ENCODE measurements around the gene MLPH. TPM values are rescaled to one million over a fixed set of nuclear protein-coding genes. Genes with fewer than 3 reads are reported as not detected.
A peak's percentile ranks its signal among the peaks of the same experiment; 100 is the strongest.

MLPH gene
- total RNA-seq, 1 donor from 2014 or later: 80.9 TPM

DNA sequence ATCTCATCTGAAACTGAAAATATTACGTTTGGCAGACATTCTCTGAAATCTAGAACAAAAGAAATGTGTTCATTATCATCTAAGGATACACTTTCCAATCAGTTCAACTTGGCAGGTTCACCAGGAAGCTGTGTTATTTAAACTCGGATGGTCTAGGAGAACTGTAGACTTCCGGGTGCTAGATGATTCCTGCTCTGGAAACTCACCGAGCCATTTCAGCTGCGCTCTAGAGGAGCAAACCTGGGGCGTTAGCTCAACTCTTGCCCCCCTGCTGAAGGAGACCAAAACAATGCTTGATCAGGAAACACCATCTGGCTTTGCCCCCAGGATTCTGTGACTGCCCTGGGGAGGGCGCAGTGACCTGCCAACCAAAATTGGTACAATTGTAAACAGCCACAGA, 22.9 kb downstream of the MLPH start:
- DNase-seq: no peak
- intact Hi-C loops (cut with DNase I): no loop called here
- no peak for ATAC-seq (ENCODE audit: poor library complexity)

DNA sequence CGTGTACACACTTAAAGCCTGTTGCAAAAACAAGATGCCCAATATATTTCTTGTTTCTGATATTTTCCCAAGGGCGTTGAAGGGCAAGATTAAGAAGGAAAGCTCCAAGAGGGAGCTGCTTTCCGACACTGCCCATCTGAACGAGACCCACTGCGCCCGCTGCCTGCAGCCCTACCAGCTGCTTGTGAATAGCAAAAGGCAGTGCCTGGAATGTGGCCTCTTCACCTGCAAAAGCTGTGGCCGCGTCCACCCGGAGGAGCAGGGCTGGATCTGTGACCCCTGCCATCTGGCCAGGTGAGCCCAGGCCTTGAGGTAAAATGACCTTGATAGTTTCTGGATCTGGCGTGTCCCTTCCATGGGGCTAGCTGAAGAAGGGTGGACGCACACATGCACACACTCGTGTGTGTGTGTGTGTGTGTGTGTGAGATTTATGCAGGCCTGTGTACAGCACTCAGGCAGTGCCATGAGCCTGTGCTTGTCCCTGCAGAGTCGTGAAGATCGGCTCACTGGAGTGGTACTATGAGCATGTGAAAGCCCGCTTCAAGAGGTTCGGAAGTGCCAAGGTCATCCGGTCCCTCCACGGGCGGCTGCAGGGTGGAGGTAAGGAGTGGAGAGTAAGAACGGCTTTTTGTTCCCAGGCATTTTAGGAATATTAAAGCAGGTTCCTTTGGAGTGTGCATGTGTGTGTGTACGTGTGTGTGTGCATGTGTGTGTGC, 23.6 kb downstream of the MLPH start:
- intact Hi-C loops (cut with DNase I): no loop called here
- ATAC-seq (ENCODE audit: poor library complexity): no peak
- no peak for DNase-seq

DNA sequence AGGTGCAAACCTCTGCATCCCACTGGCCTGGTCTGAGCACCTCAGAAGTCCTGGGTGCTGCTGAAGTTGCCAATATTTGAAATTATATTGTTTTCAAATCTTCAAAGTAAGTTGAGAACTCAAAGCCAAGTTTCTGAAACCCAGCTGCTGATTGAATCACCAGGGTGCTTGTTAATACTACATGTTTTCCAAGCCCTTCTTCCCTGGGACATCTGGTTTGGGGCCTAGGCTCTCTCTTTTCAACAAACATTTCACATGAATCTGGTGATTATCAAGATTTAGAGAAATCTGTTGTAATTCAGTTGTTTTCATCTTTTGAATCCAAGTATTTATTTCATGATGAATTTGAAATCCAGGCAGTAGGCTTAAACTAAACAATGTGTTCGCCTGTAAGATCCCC, 24.4 kb downstream of the MLPH start:
- ATAC-seq (ENCODE audit: poor library complexity): no peak
- intact Hi-C loops (cut with DNase I): no loop called here
- DNase-seq: no peak

DNA sequence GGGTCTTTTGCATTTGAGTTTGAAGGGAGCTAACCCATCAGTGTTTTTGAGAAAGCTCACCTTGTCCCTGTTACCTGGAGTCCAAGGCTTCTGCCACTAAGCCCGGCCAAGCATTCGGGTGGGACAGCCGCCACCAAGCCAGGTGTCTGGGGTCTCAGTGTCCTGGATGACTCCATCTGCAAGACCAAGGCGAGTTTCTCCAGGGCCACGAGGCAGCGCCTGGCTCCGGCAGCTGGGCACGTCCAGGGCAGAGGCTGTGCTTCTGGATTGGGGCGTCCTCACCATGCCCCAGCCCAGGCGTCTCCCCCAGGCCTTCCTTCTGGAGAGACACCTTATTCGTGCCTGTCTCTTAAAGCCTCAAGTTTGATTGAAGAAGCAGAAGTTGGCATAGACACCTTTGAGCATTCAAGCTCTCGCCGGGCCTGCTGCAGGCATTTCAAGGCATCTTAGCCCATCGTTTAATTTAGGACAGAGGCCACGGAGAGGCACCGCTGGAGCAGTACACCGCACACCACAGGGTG, 24.9 kb downstream of the MLPH start:
- no peak for ATAC-seq (ENCODE audit: poor library complexity)
- intact Hi-C loops (cut with DNase I): loop anchor here (2.0 kb wide), 1 partner anchor 61 kb away; no protein-coding TSS in a partner anchor

DNA sequence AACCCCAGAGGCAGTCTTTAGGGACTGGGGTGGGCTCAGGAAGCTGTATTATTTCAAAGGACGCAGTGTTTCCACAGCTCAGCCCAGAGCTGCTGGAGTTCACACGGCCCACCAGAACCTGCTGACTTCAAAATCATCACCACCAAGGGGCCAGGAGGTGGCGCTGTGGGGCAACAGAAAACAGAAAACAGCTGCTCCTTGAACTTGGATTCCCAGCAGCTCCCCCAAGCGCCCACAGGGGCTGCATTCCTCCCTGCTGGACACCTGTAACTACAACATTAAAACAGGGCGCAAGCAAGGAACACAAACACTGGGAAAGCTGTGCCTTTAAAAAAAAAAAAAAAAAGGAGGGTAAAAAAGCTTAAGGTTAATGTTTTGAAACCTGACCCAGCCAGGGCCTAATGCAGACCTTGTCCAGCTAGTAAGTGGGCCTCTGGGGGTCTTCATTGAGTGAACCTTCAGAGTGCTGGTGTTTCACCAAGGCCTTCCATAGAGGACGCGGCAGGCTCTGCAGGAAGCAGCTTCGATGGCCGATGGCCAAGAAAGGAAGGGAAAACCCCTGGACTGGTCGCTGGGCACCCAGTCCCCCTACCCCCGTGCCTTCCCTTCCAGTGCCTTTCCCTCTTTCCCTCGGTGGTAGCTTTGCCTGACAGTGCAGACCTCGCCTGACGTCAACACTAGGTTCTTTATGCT, 25.9 kb downstream of the MLPH start:
- ATAC-seq (ENCODE audit: poor library complexity): peak; percentile 74
- DNase-seq: peak; percentile 91
- intact Hi-C loops (cut with DNase I): loop anchor here (2.0 kb wide), 1 partner anchor 60 kb away; no protein-coding TSS in a partner anchor

More for the DNA sequence above, 24.9 kb downstream of the MLPH start:
- DNase-seq: no peak

DNA sequence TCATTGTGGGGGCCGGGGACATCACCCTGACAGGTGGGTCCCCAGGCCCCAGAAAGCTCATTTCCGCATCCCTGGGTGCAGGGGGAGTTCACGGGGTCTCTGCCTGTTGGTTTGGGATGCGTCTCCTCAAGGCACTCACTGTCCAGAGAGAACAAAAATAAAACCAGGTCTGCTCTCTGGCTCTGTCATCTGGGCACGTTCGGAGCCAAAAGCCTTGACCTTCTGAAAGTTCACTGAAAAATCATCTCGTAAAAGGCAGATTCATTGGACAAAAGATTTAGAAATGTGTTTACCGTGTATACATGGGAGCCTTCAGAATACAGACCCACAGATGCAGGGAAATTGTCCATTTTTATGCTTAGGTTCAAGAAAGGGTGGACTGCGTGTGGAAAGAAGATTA, 26.6 kb downstream of the MLPH start:
- peak; percentile 45 for ATAC-seq (ENCODE audit: poor library complexity)
- no peak for DNase-seq
- intact Hi-C loops (cut with DNase I): loop anchor here (2.0 kb wide), 1 partner anchor 59 kb away; no protein-coding TSS in a partner anchor

DNA sequence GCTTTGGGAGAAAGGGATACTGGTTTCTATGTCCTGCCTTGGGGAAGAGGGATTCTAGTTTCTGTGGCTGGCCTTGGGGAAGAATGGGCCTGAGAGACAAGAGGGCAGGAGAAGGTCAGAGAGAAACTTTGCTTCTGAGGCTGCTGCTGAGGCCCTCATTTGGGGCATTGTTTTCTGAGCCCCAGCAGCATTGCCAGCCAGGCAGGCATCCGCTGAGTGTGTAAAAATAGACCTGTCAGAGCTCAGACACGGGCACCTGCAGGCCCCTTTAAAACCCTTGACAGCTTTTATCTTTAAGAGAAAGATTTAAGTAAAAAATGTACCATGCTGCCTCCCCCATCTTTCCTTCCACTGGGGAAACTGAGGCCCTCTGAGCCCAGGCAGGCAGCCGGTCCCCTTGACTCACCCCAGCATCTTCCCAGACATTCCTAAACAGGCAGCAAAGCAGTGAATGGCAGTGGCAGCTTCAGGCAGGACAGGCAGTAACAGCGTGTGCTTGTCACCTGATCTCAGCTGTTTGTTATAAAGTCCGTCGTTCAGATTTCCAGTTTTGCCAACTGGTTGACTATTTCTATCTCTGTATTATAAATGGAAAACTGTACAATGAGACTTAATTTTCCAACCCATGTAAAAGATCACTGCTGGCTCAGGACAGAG, 27.6 kb downstream of the MLPH start:
- peak; percentile 76 for ATAC-seq (ENCODE audit: poor library complexity)

DNA sequence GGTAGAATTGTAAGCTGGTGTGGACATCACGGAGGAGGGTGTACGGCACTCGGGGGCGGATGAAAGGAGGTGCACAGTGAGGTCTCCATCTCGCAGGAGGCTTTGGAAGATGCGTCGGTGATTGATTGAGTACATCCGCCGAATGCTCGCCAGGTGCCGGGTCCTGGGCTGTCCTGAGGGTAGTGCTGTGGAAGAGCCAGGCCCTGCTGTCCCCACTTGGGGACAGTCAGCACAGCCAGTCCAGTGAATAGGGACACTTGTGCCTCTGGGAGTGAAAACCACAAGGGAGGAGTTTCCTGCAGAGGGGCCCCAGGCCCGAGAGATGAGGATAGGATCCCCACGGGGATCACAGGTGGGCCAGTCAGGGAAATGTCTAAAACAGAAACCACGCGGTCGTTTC, 28.1 kb downstream of the MLPH start:
- intact Hi-C loops (cut with DNase I): no loop called here
- peak; percentile 12 for ATAC-seq (ENCODE audit: poor library complexity)
- no peak for DNase-seq

More for the DNA sequence above, 27.6 kb downstream of the MLPH start:
- intact Hi-C loops (cut with DNase I): no loop called here
- DNase-seq: no peak

DNA sequence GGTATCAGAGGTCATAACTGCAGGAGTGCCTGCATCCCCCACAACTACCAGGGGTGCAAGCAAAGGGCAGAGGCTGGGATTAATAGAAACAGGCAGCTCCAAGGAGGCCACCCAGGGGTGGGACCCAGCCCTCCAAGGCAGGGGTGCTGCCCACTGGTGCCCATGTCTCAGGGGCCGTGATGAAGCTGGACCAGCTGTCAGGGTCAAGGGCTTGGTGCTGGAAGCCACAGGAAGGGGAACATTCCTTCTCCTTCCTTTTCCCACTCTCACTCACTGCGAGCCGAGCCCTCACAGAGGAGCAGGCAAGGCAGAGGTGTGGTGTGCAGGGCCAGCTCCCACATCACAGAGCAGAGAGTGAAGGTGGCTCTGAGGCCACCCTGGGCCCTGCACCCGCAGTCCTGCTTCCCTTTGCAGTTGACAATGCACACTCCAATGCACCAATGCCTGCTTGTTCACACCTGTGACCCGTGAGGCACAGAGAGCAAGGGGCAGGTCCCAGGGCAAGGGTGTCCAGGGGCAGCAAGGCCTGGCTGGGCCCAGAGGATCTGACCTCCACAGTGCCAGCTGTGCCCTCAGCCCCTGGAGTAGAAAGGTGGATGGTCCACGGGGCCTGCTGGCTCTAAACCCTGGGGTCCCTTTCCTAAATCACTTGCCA, 28.7 kb downstream of the MLPH start:
- DNase-seq (no peak), ATAC-seq (ENCODE audit: poor library complexity) (no peak)
- intact Hi-C loops (cut with DNase I): no loop called here

DNA sequence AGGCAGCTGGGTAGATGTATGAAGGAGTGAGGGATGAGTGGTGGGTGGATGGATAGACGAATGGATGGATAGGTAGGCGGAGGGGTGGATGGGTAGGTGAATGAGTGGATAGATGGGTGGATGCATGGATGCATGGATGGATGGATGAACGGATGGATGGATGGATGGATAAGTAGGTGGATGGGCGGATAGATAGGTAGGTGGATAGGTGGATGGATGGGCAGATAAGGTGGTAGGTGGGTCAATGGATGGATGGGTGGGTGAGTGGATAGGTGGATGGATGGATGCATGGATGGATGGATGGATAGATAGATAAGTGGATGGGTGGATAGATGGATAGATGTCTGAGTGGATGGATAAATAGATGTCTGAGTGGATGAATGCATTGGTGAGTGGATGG, 30.1 kb downstream of the MLPH start:
- ATAC-seq (ENCODE audit: poor library complexity) (no peak), DNase-seq (no peak)
- intact Hi-C loops (cut with DNase I): no loop called here

DNA sequence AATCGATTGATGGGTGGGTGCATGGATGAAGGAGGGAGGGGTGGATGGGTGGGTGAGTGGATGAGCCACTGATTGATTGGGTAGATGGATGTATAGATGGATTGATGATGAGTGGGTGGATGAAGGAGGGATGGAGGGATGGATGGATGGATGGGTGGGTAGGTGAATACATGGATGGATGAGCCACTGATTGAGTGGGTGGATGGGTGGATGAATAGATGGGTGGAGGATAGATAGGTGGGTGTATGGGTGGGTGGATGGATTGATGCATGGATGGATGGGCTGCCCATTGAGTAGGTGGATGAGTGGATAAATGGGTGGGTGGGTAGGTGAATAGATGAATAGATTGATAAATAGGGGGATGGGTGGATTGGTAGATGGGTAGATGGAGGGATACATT, 30.9 kb downstream of the MLPH start:
- ATAC-seq (ENCODE audit: poor library complexity): no peak
- no peak for DNase-seq
- intact Hi-C loops (cut with DNase I): no loop called here

DNA sequence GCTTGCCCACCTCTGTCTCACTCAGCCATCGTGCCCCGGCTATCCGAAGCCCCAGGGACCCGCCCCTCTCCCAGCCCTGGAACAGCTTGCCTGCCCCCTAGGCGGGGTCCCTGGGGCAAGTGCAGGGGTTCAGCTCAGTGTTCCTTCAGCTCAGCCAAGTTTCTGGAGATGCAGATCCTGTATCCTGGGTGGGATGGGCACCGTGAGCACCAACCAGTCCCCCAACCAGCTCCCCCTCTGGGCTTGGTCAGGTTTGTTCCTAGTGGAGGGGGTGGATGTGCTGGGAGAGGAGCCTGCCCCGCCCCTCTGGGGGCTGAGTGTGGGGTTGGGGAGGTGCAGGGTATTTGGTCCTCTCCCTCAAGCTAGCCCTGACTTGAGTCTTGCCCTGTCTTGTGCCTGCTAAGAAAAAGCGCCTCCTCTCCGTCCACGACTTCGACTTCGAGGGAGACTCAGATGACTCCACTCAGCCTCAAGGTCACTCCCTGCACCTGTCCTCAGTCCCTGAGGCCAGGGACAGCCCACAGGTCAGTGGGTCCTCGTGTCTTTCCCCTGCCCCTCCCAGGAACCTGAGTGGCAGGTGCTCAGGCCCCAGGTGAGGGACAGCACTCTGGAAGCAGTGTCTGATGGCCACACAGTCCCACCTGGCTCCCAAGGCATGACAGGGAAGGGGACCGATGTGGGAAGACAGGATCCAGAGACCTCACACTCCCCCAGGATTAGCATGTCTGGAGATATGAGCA, 32.6 kb downstream of the MLPH start:
- intact Hi-C loops (cut with DNase I): no loop called here
- no peak for ATAC-seq (ENCODE audit: poor library complexity)
- DNase-seq: no peak

DNA sequence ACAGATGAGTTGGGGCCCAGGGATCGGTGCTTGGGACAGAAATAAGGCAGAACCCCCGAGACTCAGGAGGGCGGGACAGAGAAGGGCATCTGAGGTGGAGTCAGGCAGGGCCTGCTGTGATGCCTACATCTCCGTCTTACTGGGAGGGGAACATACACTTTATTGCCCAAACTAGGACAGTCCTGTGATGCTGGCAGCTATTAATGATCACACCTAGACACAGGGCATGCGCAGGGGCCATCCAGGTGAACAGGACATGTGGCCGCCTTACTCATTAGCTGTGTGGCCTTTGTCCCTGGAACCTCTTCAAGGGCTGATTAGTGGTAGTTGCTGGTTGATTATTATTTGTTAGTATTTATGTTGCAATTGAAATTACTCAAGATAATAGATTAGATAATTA, 33.2 kb downstream of the MLPH start:
- no peak for ATAC-seq (ENCODE audit: poor library complexity)
- intact Hi-C loops (cut with DNase I): no loop called here
- no peak for DNase-seq

DNA sequence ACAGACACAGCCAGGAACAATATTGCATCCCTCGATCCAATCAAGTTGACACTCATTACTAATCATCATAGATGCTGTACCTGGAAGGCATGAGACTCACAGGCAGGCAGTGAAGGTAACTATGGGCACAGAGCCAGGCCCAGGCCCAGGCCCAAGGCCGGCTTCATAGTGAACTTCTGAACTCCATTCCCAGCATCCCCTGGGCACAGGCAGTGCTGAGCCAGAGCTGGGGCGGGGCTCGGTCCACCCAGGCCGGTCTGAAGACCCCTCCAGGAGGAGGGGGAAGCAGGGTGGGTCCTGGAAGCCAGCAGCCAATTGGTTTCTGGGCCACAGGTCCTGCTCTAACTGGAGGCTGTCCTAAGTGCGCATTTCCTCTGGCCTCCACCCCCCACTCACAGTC, 37.6 kb downstream of the MLPH start:
- intact Hi-C loops (cut with DNase I): no loop called here
- ATAC-seq (ENCODE audit: poor library complexity): no peak
- DNase-seq: no peak

DNA sequence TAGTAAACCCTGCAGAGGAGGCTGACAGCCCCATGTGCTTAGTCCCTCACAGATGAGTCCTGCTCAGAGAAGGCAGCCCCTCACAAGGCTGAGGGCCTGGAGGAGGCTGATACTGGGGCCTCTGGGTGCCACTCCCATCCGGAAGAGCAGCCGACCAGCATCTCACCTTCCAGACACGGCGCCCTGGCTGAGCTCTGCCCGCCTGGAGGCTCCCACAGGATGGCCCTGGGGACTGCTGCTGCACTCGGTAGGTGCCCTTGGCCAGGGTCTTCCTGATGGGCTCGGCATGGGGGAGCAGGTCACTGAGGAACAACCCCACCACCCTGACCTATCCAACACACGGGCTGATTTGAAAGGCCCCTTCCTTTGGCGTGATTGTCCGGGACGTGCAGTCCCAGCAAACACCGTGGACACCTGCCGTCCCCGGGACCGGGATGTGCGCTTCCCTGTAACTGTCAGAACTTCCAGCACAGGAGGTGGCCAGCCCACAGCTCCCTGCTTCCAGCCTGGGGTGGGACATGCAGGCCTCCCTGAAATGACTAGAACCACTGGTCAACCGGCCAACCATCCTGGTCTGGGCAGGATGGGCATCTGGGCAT, 38.6 kb downstream of the MLPH start:
- DNase-seq: no peak
- intact Hi-C loops (cut with DNase I): no loop called here
- no peak for ATAC-seq (ENCODE audit: poor library complexity)

DNA sequence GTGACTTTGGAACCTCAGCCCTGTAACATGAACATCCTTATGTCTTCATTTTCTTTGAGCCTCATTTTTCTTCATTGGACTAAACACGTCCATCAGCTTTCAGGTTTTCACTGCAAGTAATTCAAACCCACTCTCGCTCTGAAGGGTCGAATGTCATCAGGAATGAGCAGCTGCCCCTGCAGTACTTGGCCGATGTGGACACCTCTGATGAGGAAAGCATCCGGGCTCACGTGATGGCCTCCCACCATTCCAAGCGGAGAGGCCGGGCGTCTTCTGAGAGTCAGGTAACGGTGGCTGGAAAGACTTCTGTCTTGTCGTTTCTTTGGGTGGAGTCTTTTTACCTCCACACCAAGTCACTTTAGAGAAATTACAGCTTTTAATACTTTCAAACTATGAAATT, 40.2 kb downstream of the MLPH start:
- DNase-seq (no peak), ATAC-seq (ENCODE audit: poor library complexity) (no peak)
- intact Hi-C loops (cut with DNase I): no loop called here

DNA sequence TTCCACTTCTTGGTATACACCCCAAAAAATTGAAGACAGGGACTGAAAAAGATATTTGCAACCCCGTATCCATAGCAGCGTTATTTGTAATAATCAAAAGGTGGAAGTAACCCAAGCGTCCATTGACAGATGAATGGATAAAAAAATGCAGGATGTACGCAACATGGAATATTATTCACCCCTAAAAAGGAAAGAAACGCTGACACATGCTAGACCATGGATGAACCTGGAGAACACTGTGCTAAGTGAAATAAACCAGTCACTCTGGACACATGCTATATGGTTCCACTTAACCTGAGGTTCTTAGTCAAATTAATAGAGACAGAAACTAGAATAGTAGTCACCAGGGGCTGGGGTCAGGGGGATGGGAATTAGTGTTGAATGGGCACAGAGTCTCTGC, 40.7 kb downstream of the MLPH start:
- ATAC-seq (ENCODE audit: poor library complexity) (no peak), DNase-seq (no peak)
- intact Hi-C loops (cut with DNase I): no loop called here
